Keratinocyte (primary cell): ENCODE data around the gene MAB21L4.

Experiments
- EZH2 ChIP-seq: IDR thresholded peaks from one replicate; pipeline ENCODE4 v1.6.1; 2012; ENCODE audit warnings: inconsistent platforms, mild to moderate bottlenecking, low read length, moderate library complexity
- TF ChIP-seq, protein P1 (sequence below), 3 experiments: IDR thresholded peaks in 1 of 3; conservative IDR thresholded peaks in 1 of 3; optimal IDR thresholded peaks in 1 of 3; 2 replicates in 2 of 3; 3 replicates in 1 of 3; pipeline versions ENCODE3 to v1.5.1; 2011; ENCODE audit warnings: low read length in 3 of 3, mild to moderate bottlenecking in 3 of 3, moderate library complexity in 2 of 3, control low read depth in 1 of 3, inconsistent platforms in 1 of 3; ENCODE audit not compliant: insufficient read depth in 2 of 3; ENCODE audit errors: extremely low read depth in 1 of 3

GRCh38 chr2:240909216-240909974, 13.4 kb upstream of the MAB21L4 start:
- TF ChIP-seq EZH2: no peak
- TF ChIP-seq, protein P1, sequence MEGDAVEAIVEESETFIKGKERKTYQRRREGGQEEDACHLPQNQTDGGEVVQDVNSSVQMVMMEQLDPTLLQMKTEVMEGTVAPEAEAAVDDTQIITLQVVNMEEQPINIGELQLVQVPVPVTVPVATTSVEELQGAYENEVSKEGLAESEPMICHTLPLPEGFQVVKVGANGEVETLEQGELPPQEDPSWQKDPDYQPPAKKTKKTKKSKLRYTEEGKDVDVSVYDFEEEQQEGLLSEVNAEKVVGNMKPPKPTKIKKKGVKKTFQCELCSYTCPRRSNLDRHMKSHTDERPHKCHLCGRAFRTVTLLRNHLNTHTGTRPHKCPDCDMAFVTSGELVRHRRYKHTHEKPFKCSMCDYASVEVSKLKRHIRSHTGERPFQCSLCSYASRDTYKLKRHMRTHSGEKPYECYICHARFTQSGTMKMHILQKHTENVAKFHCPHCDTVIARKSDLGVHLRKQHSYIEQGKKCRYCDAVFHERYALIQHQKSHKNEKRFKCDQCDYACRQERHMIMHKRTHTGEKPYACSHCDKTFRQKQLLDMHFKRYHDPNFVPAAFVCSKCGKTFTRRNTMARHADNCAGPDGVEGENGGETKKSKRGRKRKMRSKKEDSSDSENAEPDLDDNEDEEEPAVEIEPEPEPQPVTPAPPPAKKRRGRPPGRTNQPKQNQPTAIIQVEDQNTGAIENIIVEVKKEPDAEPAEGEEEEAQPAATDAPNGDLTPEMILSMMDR (optimal IDR thresholded peaks at IDR 0.05 in 1 of 3, IDR thresholded peaks at IDR 0.05 in 1 of 3, conservative IDR thresholded peaks at IDR 0.05 in 1 of 3; ENCODE audit: extremely low read depth in 1 of 3, insufficient read depth in 2 of 3, low read length in 3 of 3): no peak
